ENCODE results near the gene PTMS.
"Not testable (repeated sequence)": the region's sequence is repeated elsewhere in the genome, so short reads cannot be mapped to it uniquely, and the experiment has no call there.

PTMS gene, protein sequence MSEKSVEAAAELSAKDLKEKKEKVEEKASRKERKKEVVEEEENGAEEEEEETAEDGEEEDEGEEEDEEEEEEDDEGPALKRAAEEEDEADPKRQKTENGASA

DNA sequence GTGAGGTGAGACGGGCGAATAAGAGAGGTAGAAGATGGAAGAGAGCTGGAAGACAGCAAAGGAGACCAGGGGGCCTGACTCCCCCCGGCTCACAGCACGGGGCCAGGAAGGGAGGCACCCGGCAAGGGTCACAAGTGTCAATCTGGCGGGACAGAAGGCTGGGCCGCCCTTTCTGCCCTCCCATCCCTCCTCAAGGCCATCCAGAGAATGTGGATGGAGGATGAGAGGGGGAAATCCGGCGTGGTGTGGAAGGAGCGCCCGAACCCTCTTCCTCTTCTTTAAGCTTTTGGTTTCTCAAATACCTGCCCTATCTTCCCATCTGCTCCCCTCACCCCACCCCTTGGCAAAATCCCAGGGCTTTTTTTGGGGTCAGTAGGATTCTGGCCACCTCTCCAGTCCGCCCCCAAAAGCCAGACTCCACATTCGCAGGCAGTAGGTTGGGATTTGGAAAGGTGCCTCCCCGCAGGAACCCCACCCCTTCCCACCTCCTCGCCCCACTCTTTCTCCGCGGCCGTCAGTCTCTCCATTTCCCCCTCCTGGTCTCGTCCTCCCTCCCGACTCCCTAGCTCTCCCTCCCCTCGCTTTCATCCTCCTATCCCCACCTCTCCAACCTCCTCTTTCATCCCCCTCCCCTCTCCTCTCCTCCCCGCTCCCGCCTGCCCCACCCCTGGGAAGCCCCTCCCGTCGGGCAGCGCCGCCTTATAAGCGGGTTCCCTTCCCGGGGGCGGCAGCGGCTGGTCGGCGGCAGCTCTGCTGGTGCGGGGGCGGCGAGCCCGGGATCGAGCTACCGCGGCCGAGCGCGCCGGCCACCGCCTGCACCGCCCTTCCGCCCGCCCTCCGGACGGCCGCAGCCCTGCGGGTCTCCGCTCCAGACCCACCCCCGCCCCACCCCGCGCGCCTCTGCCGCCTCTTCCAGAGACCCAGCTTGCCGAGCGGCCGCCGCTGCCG, at the start of gene PTMS:
PTMS (plus strand) TSS at position 730 of the 948 bp plus-strand sequence. CDS start 343 bp downstream, outside the sequence.
- peak; percentile 96 for DNase-seq

- no peak for DNase-seq
Measured at GRCh38 chr12:6716874-6717437, 49.2 kb upstream of the PTMS start.

GRCh38 chr12:6722863-6723262, 43.3 kb upstream of the PTMS start:
- DNase-seq, result no peak

DNA sequence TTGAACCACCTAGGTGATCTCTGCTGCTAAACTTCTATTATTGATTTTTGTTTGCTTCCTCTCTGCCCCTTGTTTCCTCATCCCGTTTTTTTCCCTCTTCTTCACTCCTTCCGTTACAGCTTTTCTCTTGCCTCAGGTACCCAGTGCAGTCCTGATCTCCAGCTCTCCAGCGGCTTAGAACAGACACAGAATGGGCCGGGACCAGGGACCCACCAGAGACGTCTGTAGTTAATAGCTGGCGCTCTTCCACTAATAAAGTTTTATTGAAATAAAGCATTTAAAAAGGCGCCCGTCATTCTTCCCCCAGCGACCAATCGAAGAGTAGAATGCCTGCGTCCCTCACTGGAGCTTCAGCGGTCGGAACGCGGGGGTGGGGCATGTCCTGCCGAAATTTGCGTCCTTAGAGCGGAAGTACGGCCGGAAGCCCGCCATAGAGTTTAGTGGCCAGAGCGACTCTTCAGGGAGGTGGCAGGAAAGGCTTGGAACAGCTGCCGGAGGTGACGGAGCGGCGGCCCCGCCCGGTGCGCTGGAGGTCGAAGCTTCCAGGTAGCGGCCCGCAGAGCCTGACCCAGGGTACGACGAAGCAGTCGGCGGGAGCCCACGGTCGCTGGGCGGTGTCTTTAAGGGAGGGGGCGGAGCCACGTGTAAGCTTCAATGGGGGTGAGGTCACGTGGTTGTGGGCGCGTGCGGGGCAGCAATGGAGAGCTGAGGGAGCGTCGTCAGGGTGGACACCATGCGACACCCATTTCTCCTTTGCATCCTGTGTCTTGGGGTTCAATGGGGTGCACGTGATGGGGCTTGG, 42.4 kb upstream of the PTMS start, which contains the start of gene COPS7A:
COPS7A (plus strand) TSS at position 440 of the 802 bp plus-strand sequence. CDS start 611 bp downstream, outside the sequence.
- peak; percentile 99 for DNase-seq

DNA sequence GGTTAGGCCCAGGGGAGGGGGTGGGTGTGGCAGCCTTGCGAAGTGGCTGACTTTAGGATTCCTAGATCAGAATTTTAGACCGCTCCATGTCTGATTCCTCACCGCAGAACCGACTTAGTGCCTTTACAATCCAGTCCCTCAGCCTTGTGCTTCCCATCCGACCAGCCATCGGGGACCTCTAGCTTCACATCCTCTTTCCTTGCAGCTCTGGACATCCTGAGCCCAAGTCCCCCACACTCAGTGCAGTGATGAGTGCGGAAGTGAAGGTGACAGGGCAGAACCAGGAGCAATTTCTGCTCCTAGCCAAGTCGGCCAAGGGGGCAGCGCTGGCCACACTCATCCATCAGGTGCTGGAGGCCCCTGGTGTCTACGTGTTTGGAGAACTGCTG, 41.8 kb upstream of the PTMS start:
- peak in 1 of 2 experiments; percentile 26 for DNase-seq

DNA sequence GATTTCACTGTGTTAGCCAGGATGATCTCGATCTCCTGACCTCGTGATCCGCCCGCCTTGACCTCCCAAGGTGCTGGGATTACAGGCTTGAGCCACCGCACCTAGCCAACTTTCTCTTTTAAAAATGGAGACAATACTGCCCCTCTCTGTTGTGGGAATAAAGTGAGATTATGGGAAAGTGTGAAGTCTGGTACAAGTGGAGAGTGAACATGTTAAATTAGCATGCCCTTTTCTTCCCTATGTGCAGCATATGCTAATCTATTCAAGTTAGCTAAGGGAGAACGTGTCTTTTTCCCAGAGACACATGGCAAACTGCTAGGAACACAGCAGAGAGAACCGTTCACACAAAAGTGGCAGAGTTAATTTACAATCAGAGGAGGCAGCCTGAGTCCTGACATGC, 40.8 kb upstream of the PTMS start:
- DNase-seq, result no peak

GRCh38 chr12:6729186-6729585, 37.0 kb upstream of the PTMS start:
- no peak for DNase-seq

DNA sequence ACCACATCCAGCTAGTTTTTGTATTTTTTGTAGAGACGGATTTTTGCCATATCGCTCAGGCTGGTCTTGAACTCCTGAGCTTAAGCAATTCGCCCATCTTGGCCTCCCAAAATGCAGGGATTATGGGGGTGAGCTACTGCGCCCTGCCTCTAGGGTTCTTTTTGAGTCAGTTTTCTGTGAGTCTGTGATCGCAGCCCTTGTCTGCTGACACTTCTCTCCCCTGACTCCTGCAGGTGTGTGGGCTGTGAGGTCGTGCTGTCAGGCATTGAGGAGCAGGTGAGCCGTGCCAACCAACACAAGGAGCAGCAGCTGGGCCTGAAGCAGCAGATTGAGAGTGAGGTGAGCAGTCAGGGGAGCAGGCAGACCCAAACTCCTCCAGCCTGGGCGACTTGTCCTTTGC, 36.0 kb upstream of the PTMS start:
- no peak for DNase-seq

GRCh38 chr12:6734506-6735387, 31.4 kb upstream of the PTMS start:
- DNase-seq, result no peak

- peak; percentile 36 to 68 for DNase-seq
Measured at GRCh38 chr12:6735448-6736191, 30.5 kb upstream of the PTMS start.

DNA sequence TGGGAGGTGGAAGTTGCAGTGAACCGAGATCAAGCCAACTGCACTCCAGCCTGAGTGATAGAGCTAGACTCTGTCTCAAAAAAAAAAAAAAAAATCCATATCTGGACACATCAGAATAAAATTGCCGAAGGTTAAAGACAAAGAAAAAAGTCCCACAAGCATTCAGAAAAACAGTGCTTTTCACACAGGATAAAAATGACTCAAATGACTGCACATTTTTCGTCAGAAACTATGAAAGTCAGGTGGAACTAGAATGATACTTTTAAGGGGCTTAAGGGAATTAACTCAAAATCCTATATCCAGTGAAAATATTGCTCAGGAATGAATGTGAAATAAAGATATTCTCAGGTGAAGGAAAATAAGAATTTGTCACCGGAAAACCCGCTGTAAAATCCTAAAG, 29.4 kb upstream of the PTMS start:
- no peak for DNase-seq

GRCh38 chr12:6742080-6742479, 24.1 kb upstream of the PTMS start:
- not testable (repeated sequence) for DNase-seq

DNA sequence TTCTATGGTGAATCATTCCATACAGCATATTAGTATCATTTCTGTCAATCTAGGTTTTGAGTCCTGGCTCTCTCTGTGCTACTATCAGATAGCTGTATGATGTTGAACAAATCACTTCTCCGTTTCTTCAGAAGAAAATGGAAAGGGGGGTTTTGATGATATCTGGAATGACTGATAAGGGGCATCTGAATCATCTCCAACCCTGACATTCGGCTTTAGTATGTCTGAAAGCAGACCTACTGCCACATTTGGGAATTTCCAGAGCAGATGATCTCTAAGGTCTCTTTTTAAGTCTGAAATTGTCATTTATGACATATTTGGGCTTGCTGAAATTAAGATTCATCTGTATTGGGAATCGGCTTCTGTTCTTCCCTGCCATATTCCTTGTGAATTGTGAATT, 23.3 kb upstream of the PTMS start:
- DNase-seq, result no peak

- not testable (repeated sequence) for DNase-seq
Measured at GRCh38 chr12:6743300-6743699, 22.9 kb upstream of the PTMS start.

- DNase-seq, result no peak
Measured at GRCh38 chr12:6745741-6746525, 20.2 kb upstream of the PTMS start.

- DNase-seq, result no peak
Measured at GRCh38 chr12:6747216-6747615, 18.9 kb upstream of the PTMS start.

- DNase-seq, result no peak
Measured at GRCh38 chr12:6748761-6749160, 17.4 kb upstream of the PTMS start.

GRCh38 chr12:6750506-6750905, 15.7 kb upstream of the PTMS start:
- DNase-seq, result no peak

GRCh38 chr12:6751767-6752166, 14.4 kb upstream of the PTMS start:
- peak in 1 of 2 experiments; percentile 48 for DNase-seq

DNA sequence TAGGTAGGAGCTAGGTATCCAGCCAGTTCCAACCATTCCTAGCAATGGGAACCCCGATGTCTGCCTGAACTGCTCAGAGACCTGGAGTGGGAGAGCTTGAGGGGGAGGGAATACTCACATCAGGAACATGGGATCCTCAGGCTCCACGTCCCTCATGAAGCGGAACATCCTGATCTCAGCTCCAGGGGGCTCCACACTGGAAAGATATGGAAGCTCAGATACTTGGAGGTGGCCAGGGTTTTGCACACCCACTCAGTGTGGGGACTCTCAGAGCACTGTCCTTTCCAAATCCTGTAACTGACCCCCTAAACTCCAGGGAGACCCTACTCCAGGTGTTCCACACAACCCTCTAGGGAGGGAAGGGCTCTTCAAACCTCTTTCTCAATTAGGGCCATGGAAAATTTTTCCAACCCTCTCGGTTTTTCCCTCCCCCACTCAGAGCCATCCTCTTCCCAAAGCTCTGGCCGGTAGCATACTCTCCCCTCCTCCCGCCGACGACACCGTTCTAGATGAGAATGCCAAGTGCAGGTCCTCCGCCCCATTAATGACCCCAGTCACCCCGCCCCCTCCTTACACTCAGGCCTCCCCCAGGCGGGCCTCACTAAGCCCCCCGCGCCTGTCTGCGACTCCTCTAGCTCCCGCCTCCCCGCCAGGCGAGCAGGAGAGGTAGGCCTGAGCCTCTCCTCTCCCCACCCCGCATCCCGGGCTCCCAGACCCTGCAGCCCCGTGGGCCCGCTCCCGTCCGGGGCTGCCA, 13.8 kb upstream of the PTMS start:
- peak in 1 of 2 experiments; percentile 48 for DNase-seq
